Breast epithelium (tissue), 4 donors: ENCODE data around the gene SLC15A3. TPM values are rescaled to one million over a fixed set of nuclear protein-coding genes. Genes with fewer than 3 reads are reported as not detected.

ENCODE experiments used
- DNase-seq, 2 donors: peaks; one replicate each; pipeline ENCODE4 v3.0.0-alpha.2; 2019; ENCODE audit warnings: low spot score in 2 of 2
- H3K27ac ChIP-seq, 2 donors: fragments of 200-600 bp; sonication (generic) in 1 of 2; one replicate each; pipeline ENCODE4 v1.5.1; 2016 to 2019; ENCODE audit warnings: mild to moderate bottlenecking in 1 of 2
- H3K27me3 ChIP-seq, 2 donors: fragments of 200-600 bp; sonication (generic) in 1 of 2; one replicate each; pipeline versions ENCODE4 v1.5.1 to v1.6.0; 2017 to 2019; ENCODE audit warnings: control low read depth in 1 of 2, mild to moderate bottlenecking in 1 of 2
- H3K36me3 ChIP-seq: fragments of 200-600 bp; one replicate; pipeline ENCODE4 v1.5.1; 2019
- H3K4me1 ChIP-seq, 2 donors: fragments of 200-600 bp; sonication (generic); one replicate each; pipeline ENCODE4 v1.5.1; 2016 to 2019; ENCODE audit warnings: control low read depth in 1 of 2
- H3K4me3 ChIP-seq, 3 donors: fragments of 200-600 bp; sonication (generic); 1 replicate in 2 of 3; 2 replicates in 1 of 3; pipeline ENCODE4 v1.5.1; 2016 to 2019; ENCODE audit warnings: mild to moderate bottlenecking in 3 of 3, moderate library complexity in 2 of 3
- H3K9me3 ChIP-seq, 2 donors: fragments of 200-600 bp; sonication (generic) in 1 of 2; one replicate each; pipeline ENCODE4 v1.5.1; 2016 to 2019; ENCODE audit warnings: control low read depth in 1 of 2
- CTCF ChIP-seq, 3 donors: fragments of 450-650 bp; IDR thresholded peaks; one replicate each; pipeline ENCODE4 v1.5.1; 2016 to 2017; ENCODE audit warnings: antibody characterized with exemption in 3 of 3, mild to moderate bottlenecking in 3 of 3, moderate library complexity in 3 of 3
- POLR2A ChIP-seq: fragments of 450-650 bp; IDR thresholded peaks from one replicate; pipeline ENCODE4 v1.6.1; 2016; ENCODE audit warnings: antibody characterized with exemption, mild to moderate bottlenecking, moderate library complexity
- POLR2AphosphoS5 ChIP-seq, 3 donors: sonication (generic); formaldehyde crosslinking; IDR thresholded peaks; one replicate each; pipeline ENCODE4 v1.6.1; 2017; ENCODE audit warnings: antibody characterized with exemption in 3 of 3
- intact Hi-C: fragments of 100-400 bp; cut with DNase I; formaldehyde crosslinking; loops from one replicate; pipeline ENCODE4 v1.15.1; 2023; ENCODE audit warnings: low total_unique reads
- total RNA-seq, 3 donors: library from RNA; depleted of rRNA; stranded (reverse); fragments of >200 nt; gene quantifications; one replicate each; pipeline ENCODE4 v1.1.0, GENCODE V29; 2016

SLC15A3 gene
- total RNA-seq, 3 donors from 2014 or later: 8.8 to 23.2 (median 20.8) TPM

DNA sequence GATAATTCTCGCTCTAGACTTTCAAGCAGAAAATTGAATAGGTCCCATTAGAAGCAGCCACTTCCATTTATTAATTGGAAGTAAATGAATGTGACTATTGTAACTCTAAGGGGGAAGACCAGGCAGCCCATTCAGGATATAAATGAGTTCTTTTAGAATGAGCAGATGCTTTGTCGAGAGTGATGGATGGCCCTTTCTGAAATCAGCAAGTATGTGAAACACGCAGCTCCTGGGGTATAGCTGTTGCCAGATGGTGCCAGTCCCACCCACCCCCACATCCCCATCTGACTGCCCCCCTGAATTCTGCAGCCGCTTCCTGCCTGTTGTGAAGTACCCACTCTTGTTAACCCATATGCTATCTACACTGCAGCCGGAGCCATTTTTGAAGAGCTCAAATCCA lies 3.7 kb downstream of the SLC15A3 start:
- H3K9me3 ChIP-seq: no peaks in the 10 kb centered on the region
- intact Hi-C loops: no loop called here
- no peaks in the 10 kb centered on the region for H3K27me3 ChIP-seq
- H3K4me1 ChIP-seq: peaks cover 0 to 4% of the 10 kb centered on the region in 2 donors
- DNase-seq: no peak
- TF ChIP-seq POLR2AphosphoS5 (IDR thresholded peaks at IDR 0.05): no peak
- TF ChIP-seq CTCF (IDR thresholded peaks at IDR 0.05): no peak
- no peak for TF ChIP-seq POLR2A
- no peaks in the 10 kb centered on the region for H3K36me3 ChIP-seq
- no peak overlapping the region for H3K27ac ChIP-seq
- H3K4me3 ChIP-seq: no peak overlapping the region

- Histone ChIP-seq H3K4me1 (peaks cover 0 to 3% of the 10 kb centered on the region in 2 donors), H3K9me3 (no peaks in the 10 kb centered on the region), H3K4me3 (no peak overlapping the region), H3K36me3 (no peaks in the 10 kb centered on the region), H3K27ac (no peak overlapping the region), H3K27me3 (no peaks in the 10 kb centered on the region)
- TF ChIP-seq POLR2AphosphoS5 (IDR thresholded peaks at IDR 0.05) (no peak), CTCF (IDR thresholded peaks at IDR 0.05) (no peak), POLR2A (no peak)
- DNase-seq: no peak
- intact Hi-C loops: no loop called here
Measured at GRCh38 chr11:60947700-60948099, 4.3 kb downstream of the SLC15A3 start.

DNA sequence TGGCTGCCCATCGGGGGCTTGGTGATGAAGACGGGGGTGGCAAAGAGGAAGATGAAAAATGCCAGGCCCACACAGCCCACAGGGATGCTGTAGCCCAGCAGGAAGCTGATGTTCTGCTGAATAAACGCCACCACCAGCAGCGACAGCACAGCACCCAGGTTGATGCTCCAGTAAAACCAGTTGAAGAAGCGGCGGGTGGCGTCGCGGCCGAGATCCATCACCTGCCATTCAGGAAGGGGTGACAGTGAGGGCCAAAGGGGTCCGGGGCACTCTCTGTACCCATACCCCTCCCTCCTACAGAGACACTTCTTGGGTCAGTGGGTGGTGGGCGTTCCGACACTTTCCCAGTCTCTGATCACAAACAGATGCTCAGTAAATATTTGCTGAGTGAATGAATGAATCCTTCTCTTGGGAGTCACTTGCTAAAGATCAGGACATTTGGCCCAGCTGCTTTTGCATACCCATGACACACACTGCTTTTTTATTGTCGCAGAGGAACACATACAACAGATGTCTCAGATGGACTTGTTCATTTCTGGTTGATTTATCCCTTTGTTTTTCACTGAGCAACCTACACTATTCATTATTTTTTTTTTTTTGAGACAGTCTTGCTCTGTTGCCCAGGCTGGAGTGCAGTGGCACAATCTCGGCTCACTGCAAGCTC lies 5.2 kb downstream of the SLC15A3 start:
- H3K27me3 ChIP-seq: no peaks in the 10 kb centered on the region
- H3K36me3 ChIP-seq: no peaks in the 10 kb centered on the region
- H3K9me3 ChIP-seq: no peaks in the 10 kb centered on the region
- H3K4me3 ChIP-seq: no peak overlapping the region
- no peak for DNase-seq
- H3K4me1 ChIP-seq: peaks cover 0 to 8% of the 10 kb centered on the region in 2 donors
- intact Hi-C loops: no loop called here
- TF ChIP-seq CTCF (IDR thresholded peaks at IDR 0.05) (no peak), POLR2A (no peak), POLR2AphosphoS5 (IDR thresholded peaks at IDR 0.05) (no peak)
- H3K27ac ChIP-seq: no peak overlapping the region

GRCh38 chr11:60945295-60945667 lies 6.7 kb downstream of the SLC15A3 start:
- intact Hi-C loops: no loop called here
- H3K4me3 ChIP-seq: no peak overlapping the region
- peaks cover 0 to 8% of the 10 kb centered on the region in 2 donors for H3K4me1 ChIP-seq
- no peak for DNase-seq
- no peaks in the 10 kb centered on the region for H3K36me3 ChIP-seq
- H3K27me3 ChIP-seq: no peaks in the 10 kb centered on the region
- no peak overlapping the region for H3K27ac ChIP-seq
- TF ChIP-seq POLR2AphosphoS5 (IDR thresholded peaks at IDR 0.05) (no peak), POLR2A (no peak), CTCF (IDR thresholded peaks at IDR 0.05) (no peak)
- no peaks in the 10 kb centered on the region for H3K9me3 ChIP-seq

DNA sequence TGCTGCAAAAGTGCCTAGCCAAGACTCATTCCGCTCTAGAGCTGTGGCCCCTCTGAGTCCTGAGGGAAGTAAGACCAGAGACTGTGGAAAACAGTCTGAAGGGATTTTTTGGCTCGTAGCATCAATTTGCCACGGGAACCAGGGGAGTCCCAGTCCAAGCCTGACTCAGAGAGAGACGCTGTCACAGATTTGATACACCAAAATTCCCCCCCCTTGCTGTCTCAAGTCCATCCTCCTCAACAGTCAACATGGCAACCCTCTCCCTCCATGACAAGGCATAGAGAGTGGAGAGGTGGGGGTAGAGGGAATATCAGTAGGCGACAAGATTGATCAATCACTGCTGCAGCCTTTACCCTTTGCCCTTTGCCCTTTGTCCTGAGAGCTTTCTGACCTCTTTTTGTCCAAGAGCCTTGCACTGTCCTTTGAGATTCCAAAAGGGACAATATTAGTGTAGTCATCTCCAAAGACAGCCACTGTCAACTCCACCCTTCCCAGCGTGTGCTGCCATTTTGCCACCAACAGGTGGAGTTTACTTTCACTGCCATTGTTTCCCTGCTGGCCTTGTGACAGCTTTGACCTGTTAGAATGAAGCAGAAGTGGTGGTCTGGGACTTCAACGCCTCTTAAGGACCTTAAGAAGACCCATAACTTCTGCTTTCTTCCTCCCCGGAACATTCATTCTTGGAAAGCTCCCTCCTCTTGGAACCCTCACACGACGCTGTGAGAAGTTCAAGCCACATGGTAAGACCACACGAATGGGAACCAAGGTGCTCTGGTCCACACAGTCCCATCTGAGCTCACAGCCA lies 7.3 kb downstream of the SLC15A3 start:
- Histone ChIP-seq H3K4me3 (no peak overlapping the region), H3K27me3 (no peaks in the 10 kb centered on the region), H3K36me3 (no peaks in the 10 kb centered on the region), H3K4me1 (peaks cover 0 to 8% of the 10 kb centered on the region in 2 donors), H3K27ac (no peak overlapping the region), H3K9me3 (no peaks in the 10 kb centered on the region)
- intact Hi-C loops: no loop called here
- no peak for DNase-seq
- no peak for TF ChIP-seq POLR2AphosphoS5 (IDR thresholded peaks at IDR 0.05)
- no peak for TF ChIP-seq CTCF (IDR thresholded peaks at IDR 0.05)
- no peak for TF ChIP-seq POLR2A
